ENCODE measurements around the gene FAT4. TPM values are rescaled to one million over a fixed set of nuclear protein-coding genes. Genes with fewer than 3 reads are reported as not detected.

FAT4 gene
- total RNA-seq: 2.8 and 18.5 TPM in 2 replicates

GRCh38 chr4:125314676-125315575, at the start of gene FAT4:
Gene FAT4 (plus strand): TSS chr4:125314955. CDS start chr4:125316412, 1,457 bp downstream.

All from mesangial cell (primary cell).